Testis (tissue), 3 donors: Measurements from ENCODE around the gene GSAP. TPM values are rescaled to one million over a fixed set of nuclear protein-coding genes. Genes with fewer than 3 reads are reported as not detected.

Source experiments
- DNase-seq: peaks from one replicate; pipeline ENCODE4 v3.0.0-alpha.2; 2019
- H3K27ac ChIP-seq, 2 donors: fragments of 200-600 bp; sonication (generic); one replicate each; pipeline ENCODE4 v1.5.1; 2019
- H3K27me3 ChIP-seq: fragments of 200-600 bp; sonication (generic); one replicate; pipeline ENCODE4 v1.5.1; 2019
- H3K36me3 ChIP-seq: fragments of 200-600 bp; sonication (generic); one replicate; pipeline ENCODE4 v1.5.1; 2017; ENCODE audit warnings: low read depth; ENCODE audit errors: missing control alignments
- H3K4me1 ChIP-seq: fragments of 200-600 bp; sonication (generic); one replicate; pipeline ENCODE4 v1.5.1; 2019
- H3K4me3 ChIP-seq, 2 donors: fragments of 200-600 bp; sonication (generic); one replicate each; pipeline ENCODE4 v1.5.1; 2017 to 2019
- H3K9me3 ChIP-seq: fragments of 200-600 bp; sonication (generic); one replicate; pipeline ENCODE4 v1.5.1; 2017
- CTCF ChIP-seq, 3 experiments: fragments of 450-650 bp in 2 of 3; fragments of 200-600 bp in 1 of 3; sonication (generic) in 1 of 3; IDR thresholded peaks; one replicate each; pipeline ENCODE4 v1.5.1; 2016 to 2019; ENCODE audit warnings: antibody characterized with exemption in 3 of 3, mild to moderate bottlenecking in 2 of 3, moderate library complexity in 1 of 3
- POLR2A ChIP-seq: fragments of 450-650 bp; IDR thresholded peaks from one replicate; pipeline ENCODE4 v1.6.1; 2017; ENCODE audit warnings: antibody characterized with exemption, mild to moderate bottlenecking, moderate library complexity
- WGBS, 2 donors: methylation state at CpG; one replicate each; pipeline ENCODE4 v1.1.5; 2018; 5-methylcytosine and 5-hydroxymethylcytosine counted together
- intact Hi-C: fragments of 100-400 bp; cut with DNase I; formaldehyde crosslinking; loops from one replicate; pipeline ENCODE4 v1.15.1; 2023; ENCODE audit warnings: low total_unique reads
- polyA plus RNA-seq: library from polyadenylated mRNA; stranded (reverse); fragments of 350-450 nt; fragmentation: Illumina TruSeq; extraction: RNeasy Lipid Tissue Mini Kit (QIAGEN cat#74804); gene quantifications from one replicate; pipeline ENCODE4 v1.2.3, GENCODE V29; 2014; ENCODE audit warnings: low read depth, low replicate concordance; ENCODE audit not compliant: insufficient read depth
- total RNA-seq, 2 donors: library from RNA; depleted of rRNA; stranded (reverse); fragments of >200 nt; gene quantifications; one replicate each; pipeline ENCODE4 v1.2.3, GENCODE V29; 2016

Gene GSAP
- total and polyA plus RNA-seq, 3 donors from 2014 or later = 6.0 to 16.2 (median 14.6) TPM

- TF ChIP-seq POLR2A = no peak
- no peak for TF ChIP-seq CTCF (IDR thresholded peaks at IDR 0.05)
- Histone ChIP-seq H3K4me1 (no peaks in the 10 kb centered on the region), H3K4me3 (no peak overlapping the region), H3K27ac (no peak overlapping the region), H3K9me3 (no peaks in the 10 kb centered on the region), H3K36me3 (no peaks in the 10 kb centered on the region), H3K27me3 (no peaks in the 10 kb centered on the region)
- intact Hi-C loops = no loop called here
- DNase-seq = no peak
- 95 to 98% methylated on average over 2 of the region's 2 CpGs for WGBS, 2 donors
Measured at GRCh38 chr7:77404641-77405040, 11.5 kb downstream of the GSAP start.

- Histone ChIP-seq H3K27ac (no peak overlapping the region), H3K36me3 (no peaks in the 10 kb centered on the region), H3K4me1 (no peaks in the 10 kb centered on the region), H3K9me3 (no peaks in the 10 kb centered on the region), H3K4me3 (no peak overlapping the region), H3K27me3 (no peaks in the 10 kb centered on the region)
- WGBS, 2 donors = 79 to 84% methylated on average over 2 of the region's 2 CpGs
- TF ChIP-seq POLR2A (no peak), CTCF (IDR thresholded peaks at IDR 0.05) (no peak)
- intact Hi-C loops = no loop called here
- DNase-seq = no peak
Measured at GRCh38 chr7:77403957-77404356, 12.2 kb downstream of the GSAP start.

- no peak for DNase-seq
- H3K4me1 ChIP-seq = no peaks in the 10 kb centered on the region
- WGBS, 2 donors = 81 to 87% methylated on average over 1 of the region's 1 CpG
- TF ChIP-seq CTCF (IDR thresholded peaks at IDR 0.05) (no peak), POLR2A (no peak)
- intact Hi-C loops = no loop called here
- no peaks in the 10 kb centered on the region for H3K27me3 ChIP-seq
- H3K4me3 ChIP-seq = no peak overlapping the region
- no peaks in the 10 kb centered on the region for H3K9me3 ChIP-seq
- no peaks in the 10 kb centered on the region for H3K36me3 ChIP-seq
- H3K27ac ChIP-seq = no peak overlapping the region
Measured at GRCh38 chr7:77402818-77403217, 13.3 kb downstream of the GSAP start.

- H3K4me1 ChIP-seq = no peaks in the 10 kb centered on the region
- H3K9me3 ChIP-seq = no peaks in the 10 kb centered on the region
- no peaks in the 10 kb centered on the region for H3K36me3 ChIP-seq
- H3K4me3 ChIP-seq = no peak overlapping the region
- intact Hi-C loops = no loop called here
- WGBS, 2 donors = 91 to 92% methylated on average over 2 of the region's 2 CpGs
- no peaks in the 10 kb centered on the region for H3K27me3 ChIP-seq
- H3K27ac ChIP-seq = no peak overlapping the region
- TF ChIP-seq CTCF (IDR thresholded peaks at IDR 0.05) (no peak), POLR2A (no peak)
- DNase-seq = no peak
Measured at GRCh38 chr7:77401002-77401401, 15.1 kb downstream of the GSAP start.

- 95 to 100% methylated on average over 2 of the region's 2 CpGs for WGBS, 2 donors
Measured at GRCh38 chr7:77399816-77400215, 16.3 kb downstream of the GSAP start.

More at GRCh38 chr7:77399816-77400215, 16.3 kb downstream of the GSAP start:
- DNase-seq = no peak
- H3K27ac ChIP-seq = no peak overlapping the region
- no peaks in the 10 kb centered on the region for H3K9me3 ChIP-seq
- H3K27me3 ChIP-seq = no peaks in the 10 kb centered on the region
- intact Hi-C loops = no loop called here
- H3K36me3 ChIP-seq = no peaks in the 10 kb centered on the region
- H3K4me3 ChIP-seq = no peak overlapping the region
- no peaks in the 10 kb centered on the region for H3K4me1 ChIP-seq
- no peak for TF ChIP-seq POLR2A
- TF ChIP-seq CTCF (IDR thresholded peaks at IDR 0.05) = no peak
